NK-92 (cell line): ENCODE results near the gene NXNL1.
"Not testable (repeated sequence)": the region's sequence is repeated elsewhere in the genome, so short reads cannot be mapped to it uniquely, and the experiment has no call there.

ENCODE experiments used
- DNase-seq: peaks from one replicate; lab custom pipeline; 2025; ENCODE audit not compliant: unreplicated experiment; lab: John Stamatoyannopoulos, UW

NXNL1 gene

GRCh38 chr19:17486545-17487240 lies 26.0 kb upstream of the NXNL1 start:
- DNase-seq = no peak

- no peak for DNase-seq
Measured at GRCh38 chr19:17484520-17485185, 23.9 kb upstream of the NXNL1 start.

- no peak for DNase-seq
Measured at GRCh38 chr19:17483605-17484002, 22.9 kb upstream of the NXNL1 start.

GRCh38 chr19:17482877-17483604 lies 22.3 kb upstream of the NXNL1 start:
- no peak for DNase-seq

- DNase-seq = no peak
Measured at GRCh38 chr19:17481986-17482385, 21.3 kb upstream of the NXNL1 start.

GRCh38 chr19:17479325-17479791 lies 18.6 kb upstream of the NXNL1 start:
- DNase-seq = no peak

GRCh38 chr19:17475541-17476115 lies 14.9 kb upstream of the NXNL1 start:
- DNase-seq = no peak

- not testable (repeated sequence) for DNase-seq
Measured at GRCh38 chr19:17475011-17475540, 14.3 kb upstream of the NXNL1 start.

GRCh38 chr19:17473041-17473440 lies 12.3 kb upstream of the NXNL1 start:
- no peak for DNase-seq

- no peak for DNase-seq
Measured at GRCh38 chr19:17471410-17472125, 10.8 kb upstream of the NXNL1 start.

- DNase-seq = peak; percentile 53
Measured at GRCh38 chr19:17470068-17470841, 9.5 kb upstream of the NXNL1 start, which contains the start of gene SLC27A1. Gene SLC27A1 (plus strand): TSS chr19:17470524. CDS start chr19:17470541, 17 bp downstream.

GRCh38 chr19:17469481-17470067 lies 8.8 kb upstream of the NXNL1 start:
- DNase-seq = peak; percentile 72

GRCh38 chr19:17469092-17469480 lies 8.4 kb upstream of the NXNL1 start:
- no peak for DNase-seq

- no peak for DNase-seq
Measured at GRCh38 chr19:17468302-17469091, 7.8 kb upstream of the NXNL1 start.

GRCh38 chr19:17467471-17468301 lies 7.0 kb upstream of the NXNL1 start:
- DNase-seq = no peak

GRCh38 chr19:17466487-17466850 lies 5.7 kb upstream of the NXNL1 start:
- no peak for DNase-seq

GRCh38 chr19:17458970-17459369 lies 1.8 kb downstream of the NXNL1 start:
- no peak for DNase-seq

GRCh38 chr19:17457616-17458015 lies 3.1 kb downstream of the NXNL1 start:
- no peak for DNase-seq
